Stimulated activated CD4-positive, alpha-beta T cell treated with anti-CD3 and anti-CD28 coated beads, TNF-alpha, amount 100 ng/mL, for 24 hours (primary cell): Measurements from ENCODE around the gene CHST11.
A peak's percentile ranks its signal among the peaks of the same experiment; 100 is the strongest.

Experiments
- DNase-seq, 3 experiments: peaks; one replicate each; pipeline ENCODE4 v3.0.0-alpha.2; 2020; ENCODE audit warnings: low read depth in 3 of 3

The CHST11 gene

GRCh38 chr12:104673696-104674482, 217.1 kb downstream of the CHST11 start:
- no peak for DNase-seq

GRCh38 chr12:104676636-104677035, 219.9 kb downstream of the CHST11 start:
- DNase-seq, result no peak

GRCh38 chr12:104677441-104678089, 220.8 kb downstream of the CHST11 start:
- DNase-seq, result no peak

DNA sequence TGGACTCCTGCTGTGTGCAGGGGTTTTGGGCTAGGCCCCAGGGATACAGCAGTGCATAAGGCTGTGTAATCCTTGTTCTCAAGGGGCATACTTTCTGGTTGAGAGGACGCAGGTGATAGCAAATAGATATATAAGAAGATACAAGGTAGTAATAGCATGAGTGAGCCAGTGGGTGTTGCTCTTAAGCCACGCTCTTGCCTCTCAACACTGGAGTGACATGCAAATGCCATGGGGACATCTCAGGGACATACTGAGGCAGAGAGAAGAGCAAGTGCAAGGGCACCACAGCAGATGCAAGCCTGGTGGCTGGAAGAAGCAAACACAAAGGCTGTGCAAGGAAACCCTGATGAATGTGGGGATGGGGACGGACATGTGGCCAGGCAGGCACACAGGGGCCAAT, 223.3 kb downstream of the CHST11 start:
- no peak for DNase-seq

DNA sequence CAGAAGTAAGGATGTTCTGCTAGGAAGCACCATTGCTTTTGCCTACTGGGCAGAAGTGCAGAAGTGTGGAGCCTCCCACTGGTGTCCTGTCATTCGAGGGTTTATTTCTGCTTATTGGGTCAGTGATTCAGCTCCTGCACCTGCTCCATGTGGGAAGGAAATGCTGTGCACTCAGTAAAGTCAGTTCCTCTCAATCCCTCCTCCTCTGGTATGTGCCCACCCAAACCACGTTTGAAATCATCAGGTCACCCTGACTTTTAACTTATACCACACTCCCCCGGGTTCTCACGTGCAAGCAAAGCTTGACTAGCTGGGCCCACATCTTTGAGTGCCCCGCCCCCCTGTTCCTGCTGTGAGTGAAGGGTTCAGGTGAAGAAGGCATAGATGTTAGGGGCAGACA, 223.7 kb downstream of the CHST11 start:
- DNase-seq, result no peak

- DNase-seq, result no peak
Measured at GRCh38 chr12:104681012-104681690, 224.4 kb downstream of the CHST11 start.

- DNase-seq, result peak; percentile 42 to 68 (median 48)
Measured at GRCh38 chr12:104682790-104683279, 226.1 kb downstream of the CHST11 start.

GRCh38 chr12:104683831-104684503, 227.2 kb downstream of the CHST11 start:
- DNase-seq, result no peak

GRCh38 chr12:104684884-104685283, 228.1 kb downstream of the CHST11 start:
- DNase-seq, result no peak

DNA sequence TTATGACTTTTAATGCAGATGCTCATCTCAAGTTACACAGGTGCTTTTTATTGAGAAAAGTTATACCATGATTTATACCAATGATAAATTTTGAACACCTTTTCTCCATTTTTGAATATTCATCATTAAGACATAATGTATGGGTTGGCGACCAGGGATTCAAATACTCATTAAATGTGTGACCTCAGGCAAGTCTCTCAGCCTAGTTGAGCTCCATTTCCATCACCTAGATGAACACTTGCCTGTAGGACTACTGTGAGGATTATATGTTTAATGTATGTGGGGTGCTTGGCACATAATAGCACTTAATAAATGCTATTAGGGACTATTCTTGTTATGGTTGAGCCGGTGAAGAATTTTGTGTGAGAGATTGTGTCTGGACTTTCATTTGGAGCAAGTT, 228.6 kb downstream of the CHST11 start:
- DNase-seq, result no peak

GRCh38 chr12:104686196-104686595, 229.4 kb downstream of the CHST11 start:
- DNase-seq, result no peak

GRCh38 chr12:104687823-104688573, 231.2 kb downstream of the CHST11 start:
- DNase-seq, result no peak

DNA sequence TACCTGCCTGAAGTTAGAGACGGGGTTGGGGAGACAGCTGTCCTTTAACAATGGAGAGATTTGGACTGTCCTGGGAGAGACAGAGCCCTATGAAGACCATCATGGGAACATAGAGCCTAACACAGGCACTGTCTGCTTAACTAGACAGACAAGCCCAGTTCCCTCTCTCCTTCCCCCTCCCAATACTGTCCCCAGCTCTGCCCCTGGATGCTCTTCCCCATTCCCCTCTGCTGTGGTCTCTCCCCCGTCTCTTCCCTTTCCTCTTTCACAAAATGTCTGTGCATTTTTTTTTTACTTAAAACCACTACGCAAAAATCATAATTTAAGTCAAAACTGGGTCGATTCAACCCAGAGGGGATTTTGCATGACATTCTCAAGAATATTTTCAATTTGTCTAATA, 232.9 kb downstream of the CHST11 start:
- DNase-seq, result no peak

- no peak for DNase-seq
Measured at GRCh38 chr12:104691721-104692556, 235.2 kb downstream of the CHST11 start.

DNA sequence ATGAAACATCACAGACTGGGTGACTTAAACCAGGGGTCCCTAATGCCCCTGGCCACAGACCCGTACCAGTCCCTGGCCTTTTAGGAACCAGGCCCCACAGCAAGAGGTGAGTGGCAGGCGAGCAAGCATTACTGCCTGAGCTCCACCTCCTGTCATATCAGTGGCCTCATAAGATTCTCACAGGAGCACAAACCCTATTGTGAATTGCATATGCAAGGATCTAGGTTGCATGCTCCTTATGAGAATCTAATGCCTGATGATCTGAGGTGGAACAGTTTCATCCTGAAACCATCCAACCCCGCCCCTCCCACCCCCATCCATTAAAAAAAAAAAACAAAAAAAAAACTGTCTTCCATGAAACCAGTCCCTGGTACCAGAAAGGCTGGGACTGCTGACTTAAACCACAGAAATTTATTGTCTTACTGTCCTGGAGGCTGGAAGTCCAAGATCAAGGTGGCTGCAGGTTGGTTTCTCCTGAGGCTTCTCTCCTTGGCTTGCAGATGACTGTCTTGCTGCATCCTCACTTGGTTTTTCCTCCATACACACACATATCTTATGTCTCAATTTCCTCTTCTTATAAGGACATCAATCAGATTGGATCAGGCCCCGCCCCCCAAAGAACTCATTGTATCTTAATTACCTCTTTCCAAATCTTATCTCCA, 235.9 kb downstream of the CHST11 start:
- DNase-seq, result no peak

DNA sequence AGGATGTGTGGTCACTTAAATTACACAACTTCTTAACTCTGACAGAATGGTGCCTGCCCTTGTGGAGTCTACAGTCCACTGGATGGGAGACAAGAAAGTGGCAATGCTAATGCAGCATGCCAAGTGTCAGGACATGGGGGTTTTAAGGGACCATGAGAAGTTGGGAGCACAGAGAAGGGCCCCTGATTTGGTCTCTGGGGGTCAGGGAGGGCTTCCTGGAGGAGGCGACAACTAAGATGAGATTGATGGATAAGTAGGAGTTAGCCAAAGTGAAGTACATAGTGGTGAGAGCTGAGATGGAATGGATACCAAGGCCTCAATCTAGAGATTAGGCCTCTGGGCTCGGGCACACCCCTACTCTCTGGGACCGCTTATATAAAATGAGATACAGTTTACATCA, 236.7 kb downstream of the CHST11 start:
- DNase-seq, result no peak

- no peak for DNase-seq
Measured at GRCh38 chr12:104694161-104694560, 237.4 kb downstream of the CHST11 start.

DNA sequence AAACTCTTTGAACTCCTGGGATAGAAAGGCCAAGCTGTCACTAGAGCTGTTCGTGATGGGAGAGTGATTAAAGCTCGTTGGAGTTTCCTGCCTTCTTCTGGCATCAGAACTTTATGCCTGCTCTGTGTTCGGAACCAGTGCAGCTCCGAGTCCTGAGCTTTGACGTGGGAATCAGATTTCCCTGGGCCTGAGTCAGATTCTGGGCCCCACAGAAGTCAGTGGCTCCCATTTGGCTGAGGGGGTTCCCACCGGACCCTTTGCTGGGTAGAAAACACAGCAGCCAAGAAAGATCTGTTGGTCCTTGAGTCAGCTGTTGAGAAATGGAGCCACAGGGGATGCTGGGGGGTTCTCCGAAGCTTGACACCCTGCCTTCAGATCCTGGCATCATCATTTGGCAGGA, 238.0 kb downstream of the CHST11 start:
- DNase-seq, result no peak

- DNase-seq, result peak; percentile 58 to 78 (median 72)
Measured at GRCh38 chr12:104695453-104696148, 238.9 kb downstream of the CHST11 start.
